Subcutaneous adipose tissue (tissue), 4 donors: Measurements from ENCODE around the gene PLXNA4. TPM values are rescaled to one million over a fixed set of nuclear protein-coding genes. Genes with fewer than 3 reads are reported as not detected.

Experiments used
- total RNA-seq, 4 donors: library from RNA; depleted of rRNA; stranded (reverse); fragments of >200 nt; gene quantifications; one replicate each; pipeline ENCODE4 v1.1.0, GENCODE V29; 2016
- TF ChIP-seq, protein P1 (sequence below): fragments of 450-650 bp; IDR thresholded peaks from one replicate; pipeline ENCODE4 v1.5.1; 2016; ENCODE audit warnings: low read depth, mild to moderate bottlenecking, control low read depth, antibody characterized with exemption, moderate library complexity

PLXNA4 gene
- total RNA-seq, 4 donors from 2014 or later, result 30.2 to 112 (median 54.6) TPM

DNA sequence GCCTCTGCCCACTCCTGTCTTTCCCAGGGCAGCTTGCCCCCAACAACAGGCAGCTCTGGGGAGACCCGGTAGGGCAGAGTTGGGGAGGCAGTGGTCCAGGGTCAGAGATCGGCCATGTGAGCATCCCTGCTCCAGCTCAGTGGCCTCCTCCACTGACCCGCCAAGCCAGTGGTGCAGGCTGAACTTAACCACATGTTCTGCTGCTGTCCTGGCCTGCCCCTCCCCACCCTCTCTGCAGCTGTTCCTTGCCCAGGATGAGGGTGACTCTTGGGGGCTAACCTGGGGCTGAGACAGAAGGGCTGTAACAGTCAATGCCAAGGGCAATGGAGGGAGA lies 349.3 kb downstream of the PLXNA4 start:
- TF ChIP-seq, protein P1, sequence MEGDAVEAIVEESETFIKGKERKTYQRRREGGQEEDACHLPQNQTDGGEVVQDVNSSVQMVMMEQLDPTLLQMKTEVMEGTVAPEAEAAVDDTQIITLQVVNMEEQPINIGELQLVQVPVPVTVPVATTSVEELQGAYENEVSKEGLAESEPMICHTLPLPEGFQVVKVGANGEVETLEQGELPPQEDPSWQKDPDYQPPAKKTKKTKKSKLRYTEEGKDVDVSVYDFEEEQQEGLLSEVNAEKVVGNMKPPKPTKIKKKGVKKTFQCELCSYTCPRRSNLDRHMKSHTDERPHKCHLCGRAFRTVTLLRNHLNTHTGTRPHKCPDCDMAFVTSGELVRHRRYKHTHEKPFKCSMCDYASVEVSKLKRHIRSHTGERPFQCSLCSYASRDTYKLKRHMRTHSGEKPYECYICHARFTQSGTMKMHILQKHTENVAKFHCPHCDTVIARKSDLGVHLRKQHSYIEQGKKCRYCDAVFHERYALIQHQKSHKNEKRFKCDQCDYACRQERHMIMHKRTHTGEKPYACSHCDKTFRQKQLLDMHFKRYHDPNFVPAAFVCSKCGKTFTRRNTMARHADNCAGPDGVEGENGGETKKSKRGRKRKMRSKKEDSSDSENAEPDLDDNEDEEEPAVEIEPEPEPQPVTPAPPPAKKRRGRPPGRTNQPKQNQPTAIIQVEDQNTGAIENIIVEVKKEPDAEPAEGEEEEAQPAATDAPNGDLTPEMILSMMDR, result no peak

DNA sequence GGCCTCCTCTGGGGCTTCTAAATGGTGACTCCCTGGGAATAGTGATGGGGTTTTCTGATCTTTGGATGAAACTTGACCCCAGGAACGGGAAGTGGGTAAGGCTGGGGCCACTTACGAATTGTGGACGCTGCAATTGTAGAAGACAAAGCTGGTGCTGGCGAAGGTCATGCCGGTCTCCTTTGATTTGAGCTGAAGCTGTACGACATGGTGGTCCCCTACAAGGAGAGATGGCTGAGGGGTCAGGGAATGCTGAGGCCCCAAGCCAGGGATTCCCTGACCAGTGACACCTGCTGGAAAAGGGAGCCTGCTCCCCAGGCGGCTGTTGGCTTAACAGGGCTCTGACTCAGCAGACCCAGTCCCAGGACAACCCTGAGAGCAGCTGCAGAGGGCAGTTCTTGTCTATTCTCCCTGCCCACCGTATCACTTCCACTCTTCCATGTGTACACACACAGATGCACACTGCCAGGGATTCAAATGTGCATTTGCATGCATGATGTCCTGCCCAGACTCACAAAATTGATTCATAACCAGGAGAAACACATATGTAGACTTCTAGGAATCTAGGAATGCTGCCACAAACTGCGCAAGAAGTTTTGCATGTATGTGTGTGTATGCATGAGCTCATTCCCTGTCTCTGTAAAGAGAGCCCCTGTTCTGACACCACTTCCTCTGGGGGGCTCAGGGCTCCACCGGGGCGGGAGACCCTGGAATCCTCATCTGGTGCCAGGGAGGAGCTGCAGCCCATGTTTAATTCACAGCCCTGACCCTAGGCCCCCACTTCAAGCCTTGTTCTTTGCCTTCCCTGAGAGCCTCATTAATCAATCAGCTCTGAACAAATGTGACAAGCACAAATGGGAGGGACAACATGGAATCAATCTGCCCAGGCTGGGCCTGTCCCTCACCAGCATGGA lies 350.0 kb downstream of the PLXNA4 start:
- TF ChIP-seq, protein P1, result no peak

DNA sequence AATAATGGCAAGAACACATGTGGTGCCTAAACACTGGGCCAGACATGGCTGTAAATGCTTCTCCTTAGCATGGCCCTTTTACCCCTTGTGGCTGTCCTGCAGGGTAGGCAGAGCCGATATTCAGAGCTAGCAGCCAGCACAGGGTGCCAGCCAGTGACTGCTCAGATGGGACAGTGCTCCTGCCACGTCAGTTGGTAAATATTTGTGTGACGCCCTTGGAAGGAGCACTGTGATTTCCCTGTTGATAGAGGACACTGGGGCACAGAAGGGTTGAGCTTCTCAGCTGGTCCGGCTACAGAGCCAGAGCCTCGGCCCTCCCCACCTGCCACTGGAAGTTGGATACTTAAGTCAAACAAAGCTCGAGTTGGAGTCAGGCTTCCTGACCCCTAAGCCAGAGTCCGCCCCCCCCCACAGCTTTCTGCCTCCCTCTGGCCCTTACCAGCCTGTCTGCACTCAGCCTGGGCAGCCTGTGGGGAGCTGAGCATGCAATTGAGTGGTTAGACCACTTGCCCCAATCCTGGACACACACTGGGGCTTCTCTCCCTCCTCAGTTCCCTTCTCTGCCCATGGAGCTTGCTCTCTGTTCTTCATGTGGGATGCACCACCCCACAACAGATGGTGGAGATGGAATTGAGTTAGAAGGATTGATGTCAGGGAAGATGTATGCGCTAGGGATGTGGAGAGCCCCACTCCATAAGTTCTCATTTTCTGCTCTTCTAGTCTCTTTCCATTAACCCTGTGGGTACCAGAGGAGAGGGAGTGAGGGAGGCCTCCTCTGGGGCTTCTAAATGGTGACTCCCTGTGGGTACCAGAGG lies 350.8 kb downstream of the PLXNA4 start:
- TF ChIP-seq, protein P1, result no peak

DNA sequence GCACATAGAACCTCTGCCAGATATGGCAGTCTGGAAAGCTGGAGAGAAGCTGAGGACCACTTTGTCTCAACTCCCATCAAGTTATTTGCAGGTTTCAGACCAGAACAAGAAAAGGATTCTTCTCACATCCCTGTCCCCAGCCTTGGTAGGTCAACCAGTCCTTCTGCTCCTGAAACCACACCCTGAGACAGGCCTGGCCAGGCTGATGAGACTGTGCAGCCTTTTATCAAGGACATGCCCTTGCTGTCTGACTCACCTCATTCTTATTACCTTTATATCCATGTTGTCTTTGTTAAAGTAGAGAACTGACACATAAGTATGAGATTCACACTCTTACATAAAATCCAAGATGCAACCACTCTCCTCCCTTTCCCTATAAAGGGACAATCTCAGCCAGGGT lies 354.9 kb downstream of the PLXNA4 start:
- TF ChIP-seq, protein P1, result no peak

DNA sequence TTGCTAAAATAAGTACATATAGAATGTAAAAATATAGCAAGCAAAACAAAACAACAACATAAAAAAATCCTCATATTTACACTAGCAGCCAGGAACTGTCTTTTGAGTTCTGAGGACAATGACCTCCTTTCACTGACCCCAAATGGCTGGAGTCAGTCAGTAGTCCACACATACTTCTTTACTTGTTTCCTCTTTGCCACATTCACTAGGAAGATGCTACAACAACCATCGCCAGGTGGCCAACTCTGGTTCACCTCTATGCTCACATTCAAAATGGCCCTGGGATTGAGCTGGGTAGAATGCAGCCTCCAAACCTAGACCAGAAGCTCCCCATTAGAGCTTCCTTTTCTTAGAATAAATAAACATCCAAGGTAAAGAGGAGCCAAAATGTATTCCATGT lies 356.2 kb downstream of the PLXNA4 start:
- TF ChIP-seq, protein P1, result no peak

DNA sequence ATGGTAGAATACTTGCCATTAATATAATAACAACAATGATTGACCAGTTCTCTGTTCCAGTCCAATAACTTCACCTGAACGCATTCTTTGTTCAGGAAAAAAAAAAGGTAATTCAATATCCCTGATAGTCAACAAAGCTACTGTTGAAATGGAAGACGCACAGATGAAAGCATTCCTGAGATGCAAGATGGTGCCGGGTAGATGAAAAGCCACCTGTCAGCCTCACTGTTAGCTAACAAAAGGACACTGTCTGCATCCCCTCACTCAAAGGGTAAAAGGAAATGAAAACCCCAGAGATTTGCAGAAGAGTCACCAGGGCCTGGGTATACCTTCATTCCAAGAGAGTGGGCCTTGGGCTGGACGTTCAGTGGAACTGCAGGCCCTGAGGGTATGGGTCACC lies 357.4 kb downstream of the PLXNA4 start:
- TF ChIP-seq, protein P1, result no peak

DNA sequence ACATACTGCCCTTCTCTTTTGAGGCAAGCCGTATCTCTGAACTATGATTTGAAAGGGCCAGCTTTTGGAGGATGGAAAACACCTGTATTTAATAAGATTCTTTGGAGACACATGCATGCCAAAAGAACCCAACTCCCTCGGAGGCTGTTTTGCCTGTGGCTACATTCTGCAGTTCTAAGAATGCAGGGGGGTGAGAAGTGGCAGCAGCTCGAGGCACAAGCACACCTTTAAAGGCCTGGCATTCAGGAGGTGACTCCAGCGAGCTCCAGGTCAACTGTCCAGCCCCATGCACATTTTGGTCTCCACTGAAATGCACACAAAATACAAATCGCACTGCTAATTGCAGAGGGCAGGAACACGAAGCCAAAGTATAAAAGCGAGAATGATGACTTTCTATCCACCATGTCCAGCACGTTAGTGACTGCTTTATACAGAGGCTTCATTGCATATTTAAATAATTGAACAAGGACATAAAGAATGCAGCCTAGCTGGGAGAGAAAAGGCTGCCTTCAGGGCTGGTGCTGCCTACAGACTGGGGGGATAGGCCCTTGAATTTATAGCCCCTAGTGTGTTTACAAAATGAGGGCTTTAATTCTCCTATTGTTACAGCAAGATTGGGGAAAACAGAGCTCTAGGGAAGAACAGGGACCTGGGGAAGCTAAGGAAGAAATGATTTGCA lies 359.3 kb downstream of the PLXNA4 start:
- TF ChIP-seq, protein P1, result no peak
